ENCODE results near the gene HNRNPUL1.

HNRNPUL1 gene

GRCh38 chr19:41319500-41320184, 55.5 kb downstream of the HNRNPUL1 start:
- Histone ChIP-seq H3K4me2 (ENCODE audit: low read depth, low read length, poor library complexity, severe bottlenecking) (no peak overlapping the region), H3K4me3 (ENCODE audit: low read length, poor library complexity, severe bottlenecking) (no peak overlapping the region), H2AFZ (ENCODE audit: low read length) (no peak overlapping the region), H3K79me2 (ENCODE audit: insufficient read depth, low read length) (peaks cover 6% of the 10 kb centered on the region; the same call in 1 of the 2 replicates), H3K9me2 (replicated peaks; ENCODE audit: low read depth, low read length) (no peaks in the 10 kb centered on the region), H4K20me1 (ENCODE audit: insufficient read depth, low read length, poor library complexity, severe bottlenecking) (no peaks in the 10 kb centered on the region), H3F3A (ENCODE audit: low read depth) (no peaks in the 10 kb centered on the region), H3K9ac (ENCODE audit: low read depth, low read length, poor library complexity, severe bottlenecking) (no peak overlapping the region), H3K9me3 (ENCODE audit: insufficient read depth, low read depth, low read length) (no peaks in the 10 kb centered on the region), H3K36me3 (ENCODE audit: insufficient read depth, low read length) (peaks cover 40% of the 10 kb centered on the region; the same call in 1 of the 2 replicates), H3K27me3 (ENCODE audit: insufficient read depth, low read length, poor library complexity, severe bottlenecking) (no peaks in the 10 kb centered on the region), H3K4me1 (ENCODE audit: insufficient read depth, low read length, poor library complexity, severe bottlenecking) (peaks cover 19% of the 10 kb centered on the region)
- no peak for TF ChIP-seq CTCF (conservative IDR thresholded peaks at IDR 0.05; ENCODE audit: low read length)
- no peak for TF ChIP-seq EZH2phosphoT487 (IDR thresholded peaks at IDR 0.05; ENCODE audit: borderline replicate concordance)

GRCh38 chr19:41320185-41320518, 56.0 kb downstream of the HNRNPUL1 start:
- no peak overlapping the region for H2AFZ ChIP-seq (ENCODE audit: low read length)
- H3K4me2 ChIP-seq (ENCODE audit: low read depth, low read length, poor library complexity, severe bottlenecking), result no peak overlapping the region
- H3K4me3 ChIP-seq (ENCODE audit: low read length, poor library complexity, severe bottlenecking), result no peak overlapping the region
- peaks cover 5% of the 10 kb centered on the region; the same call in 1 of the 2 replicates for H3K79me2 ChIP-seq (ENCODE audit: insufficient read depth, low read length)
- H3K4me1 ChIP-seq (ENCODE audit: insufficient read depth, low read length, poor library complexity, severe bottlenecking), result peaks cover 19% of the 10 kb centered on the region
- H3F3A ChIP-seq (ENCODE audit: low read depth), result no peaks in the 10 kb centered on the region
- H3K9ac ChIP-seq (ENCODE audit: low read depth, low read length, poor library complexity, severe bottlenecking), result no peak overlapping the region
- H3K27me3 ChIP-seq (ENCODE audit: insufficient read depth, low read length, poor library complexity, severe bottlenecking), result no peaks in the 10 kb centered on the region
- H4K20me1 ChIP-seq (ENCODE audit: insufficient read depth, low read length, poor library complexity, severe bottlenecking), result no peaks in the 10 kb centered on the region
- H3K9me3 ChIP-seq (ENCODE audit: insufficient read depth, low read depth, low read length), result no peaks in the 10 kb centered on the region
- H3K36me3 ChIP-seq (ENCODE audit: insufficient read depth, low read length), result peaks cover 40% of the 10 kb centered on the region; the same call in 1 of the 2 replicates
- no peaks in the 10 kb centered on the region for H3K9me2 ChIP-seq (replicated peaks; ENCODE audit: low read depth, low read length)
- no peak for TF ChIP-seq EZH2phosphoT487 (IDR thresholded peaks at IDR 0.05; ENCODE audit: borderline replicate concordance)
- no peak for TF ChIP-seq CTCF (conservative IDR thresholded peaks at IDR 0.05; ENCODE audit: low read length)

GRCh38 chr19:41320568-41320967, 56.4 kb downstream of the HNRNPUL1 start:
- Histone ChIP-seq H4K20me1 (ENCODE audit: insufficient read depth, low read length, poor library complexity, severe bottlenecking) (no peaks in the 10 kb centered on the region), H3F3A (ENCODE audit: low read depth) (no peaks in the 10 kb centered on the region), H3K4me1 (ENCODE audit: insufficient read depth, low read length, poor library complexity, severe bottlenecking) (peaks cover 19% of the 10 kb centered on the region), H3K79me2 (ENCODE audit: insufficient read depth, low read length) (peaks cover 5% of the 10 kb centered on the region; the same call in 1 of the 2 replicates), H3K9ac (ENCODE audit: low read depth, low read length, poor library complexity, severe bottlenecking) (no peak overlapping the region), H3K9me3 (ENCODE audit: insufficient read depth, low read depth, low read length) (no peaks in the 10 kb centered on the region), H3K4me3 (ENCODE audit: low read length, poor library complexity, severe bottlenecking) (no peak overlapping the region), H3K36me3 (ENCODE audit: insufficient read depth, low read length) (peaks cover 40% of the 10 kb centered on the region; the same call in 1 of the 2 replicates), H3K9me2 (replicated peaks; ENCODE audit: low read depth, low read length) (no peaks in the 10 kb centered on the region), H3K27me3 (ENCODE audit: insufficient read depth, low read length, poor library complexity, severe bottlenecking) (no peaks in the 10 kb centered on the region), H2AFZ (ENCODE audit: low read length) (no peak overlapping the region), H3K4me2 (ENCODE audit: low read depth, low read length, poor library complexity, severe bottlenecking) (no peak overlapping the region)
- no peak for TF ChIP-seq CTCF (conservative IDR thresholded peaks at IDR 0.05; ENCODE audit: low read length)

Data from Loucy (cell line).